ENCODE data around the gene FUBP3.

- TF ChIP-seq, protein P1, sequence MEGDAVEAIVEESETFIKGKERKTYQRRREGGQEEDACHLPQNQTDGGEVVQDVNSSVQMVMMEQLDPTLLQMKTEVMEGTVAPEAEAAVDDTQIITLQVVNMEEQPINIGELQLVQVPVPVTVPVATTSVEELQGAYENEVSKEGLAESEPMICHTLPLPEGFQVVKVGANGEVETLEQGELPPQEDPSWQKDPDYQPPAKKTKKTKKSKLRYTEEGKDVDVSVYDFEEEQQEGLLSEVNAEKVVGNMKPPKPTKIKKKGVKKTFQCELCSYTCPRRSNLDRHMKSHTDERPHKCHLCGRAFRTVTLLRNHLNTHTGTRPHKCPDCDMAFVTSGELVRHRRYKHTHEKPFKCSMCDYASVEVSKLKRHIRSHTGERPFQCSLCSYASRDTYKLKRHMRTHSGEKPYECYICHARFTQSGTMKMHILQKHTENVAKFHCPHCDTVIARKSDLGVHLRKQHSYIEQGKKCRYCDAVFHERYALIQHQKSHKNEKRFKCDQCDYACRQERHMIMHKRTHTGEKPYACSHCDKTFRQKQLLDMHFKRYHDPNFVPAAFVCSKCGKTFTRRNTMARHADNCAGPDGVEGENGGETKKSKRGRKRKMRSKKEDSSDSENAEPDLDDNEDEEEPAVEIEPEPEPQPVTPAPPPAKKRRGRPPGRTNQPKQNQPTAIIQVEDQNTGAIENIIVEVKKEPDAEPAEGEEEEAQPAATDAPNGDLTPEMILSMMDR (IDR thresholded peaks at IDR 0.05; ENCODE audit: low read depth, low read length) = no peak
- no peak for TF ChIP-seq EZH2phosphoT487 (IDR thresholded peaks at IDR 0.05; ENCODE audit: low read depth)
These were observed 42.7 kb upstream of the FUBP3 start for GRCh38 chr9:130536701-130537107.
